Brain pericyte (primary cell): ENCODE results near the gene CHD6.

Source experiments
- DNase-seq: peaks from one replicate; pipeline ENCODE4 v3.0.0-alpha.2; 2012; ENCODE audit warnings: low read depth, low spot score

CHD6 gene

GRCh38 chr20:41403604-41404003, 214.6 kb downstream of the CHD6 start:
- no peak for DNase-seq

- DNase-seq: no peak
These were observed 219.8 kb downstream of the CHD6 start for GRCh38 chr20:41398408-41398807.

GRCh38 chr20:41395667-41396664, 222.2 kb downstream of the CHD6 start:
- no peak for DNase-seq

- DNase-seq: no peak
These were observed 223.1 kb downstream of the CHD6 start for GRCh38 chr20:41394931-41395666.

- DNase-seq: no peak
These were observed 224.1 kb downstream of the CHD6 start for GRCh38 chr20:41394081-41394480.

- DNase-seq: no peak
These were observed 224.5 kb downstream of the CHD6 start for GRCh38 chr20:41393705-41394066.

- no peak for DNase-seq
These were observed 225.1 kb downstream of the CHD6 start for GRCh38 chr20:41392871-41393704.

- DNase-seq: no peak
These were observed 225.9 kb downstream of the CHD6 start for GRCh38 chr20:41392295-41392694.

GRCh38 chr20:41391587-41392001, 226.6 kb downstream of the CHD6 start:
- DNase-seq: no peak

GRCh38 chr20:41390889-41391288, 227.3 kb downstream of the CHD6 start:
- no peak for DNase-seq

GRCh38 chr20:41387444-41387851, 230.7 kb downstream of the CHD6 start:
- no peak for DNase-seq

GRCh38 chr20:41386502-41387427, 231.4 kb downstream of the CHD6 start:
- DNase-seq: no peak

GRCh38 chr20:41382791-41383305, 235.3 kb downstream of the CHD6 start:
- no peak for DNase-seq

GRCh38 chr20:41380551-41381193, 237.5 kb downstream of the CHD6 start:
- no peak for DNase-seq

- no peak for DNase-seq
These were observed 238.6 kb downstream of the CHD6 start for GRCh38 chr20:41379551-41379950.

GRCh38 chr20:41377275-41377674, 240.9 kb downstream of the CHD6 start:
- no peak for DNase-seq

GRCh38 chr20:41376349-41376748, 241.8 kb downstream of the CHD6 start:
- no peak for DNase-seq

GRCh38 chr20:41375846-41376245, 242.3 kb downstream of the CHD6 start:
- DNase-seq: no peak

- no peak for DNase-seq
These were observed 244.0 kb downstream of the CHD6 start for GRCh38 chr20:41373931-41374920.
